Putamen (tissue), 1 donor: ENCODE results near the gene MAD2L2.
A peak's percentile ranks its signal among the peaks of the same experiment; 100 is the strongest.

ENCODE experiments used
- DNase-seq: peaks from one replicate; pipeline ENCODE4 v3.0.0-alpha.2; 2016; ENCODE audit warnings: low spot score

Gene MAD2L2

DNA sequence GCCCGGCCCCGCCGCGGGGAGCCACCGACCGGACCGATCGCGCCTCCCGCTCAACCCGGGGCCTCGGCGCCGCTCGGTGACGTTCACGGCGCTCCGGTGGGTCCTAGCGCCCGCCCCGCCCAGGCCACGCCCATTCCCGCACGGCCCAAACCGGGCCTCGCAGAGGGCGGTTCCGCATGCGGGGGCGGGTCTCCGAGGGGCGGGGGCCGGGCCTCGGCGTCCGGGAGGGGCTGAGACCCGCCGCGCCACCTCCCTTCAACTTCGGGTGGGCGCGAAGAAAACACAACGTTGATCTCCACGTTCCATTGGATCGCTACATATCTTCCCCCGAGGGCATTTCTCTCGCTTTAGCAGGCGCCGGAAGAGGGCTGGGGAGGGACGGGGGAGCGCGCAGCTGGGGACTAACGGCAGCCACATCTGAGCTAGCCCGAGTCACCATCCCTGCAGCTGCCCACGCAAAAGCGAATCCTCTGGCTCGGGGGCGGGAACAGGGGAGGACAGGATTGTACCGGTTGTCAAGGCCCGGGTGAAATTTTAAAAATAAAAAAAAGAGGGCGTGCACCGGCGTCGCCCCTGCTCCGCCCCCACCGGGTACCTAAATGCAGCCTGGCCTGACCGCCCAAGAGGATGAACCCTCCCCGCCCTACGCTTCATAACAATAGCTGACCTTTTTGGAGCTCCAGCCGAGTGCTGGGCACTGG, at the start of gene MAD2L2:
TSS of gene MAD2L2 (minus strand) at position 78 of the 701 bp plus-strand sequence. CDS start 547 bp downstream, outside the sequence.
- DNase-seq: peak; percentile 87

DNA sequence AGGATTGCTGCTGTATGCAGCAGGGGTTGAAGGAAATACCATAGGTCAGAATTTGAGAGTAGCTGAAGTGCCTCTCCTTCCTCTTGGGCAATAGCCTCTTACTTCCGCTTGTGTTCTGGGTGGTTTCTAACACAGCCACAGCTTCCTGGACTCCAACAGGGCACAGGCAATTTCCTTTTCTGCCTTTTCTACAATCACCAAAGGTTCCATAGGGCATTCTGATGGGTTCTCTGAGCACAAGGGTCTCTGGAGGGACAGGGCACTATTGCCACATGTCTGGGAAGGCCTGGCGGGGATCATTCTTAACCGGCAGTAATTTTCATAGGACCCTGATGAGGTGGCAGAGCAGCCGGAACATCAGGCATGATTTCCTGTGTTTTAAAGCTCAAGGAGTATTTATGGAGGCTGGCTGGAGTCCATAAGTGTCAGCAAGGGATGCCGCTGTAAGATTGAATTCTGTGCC, 49.5 kb upstream of the MAD2L2 start:
- peak; percentile 34 for DNase-seq

DNA sequence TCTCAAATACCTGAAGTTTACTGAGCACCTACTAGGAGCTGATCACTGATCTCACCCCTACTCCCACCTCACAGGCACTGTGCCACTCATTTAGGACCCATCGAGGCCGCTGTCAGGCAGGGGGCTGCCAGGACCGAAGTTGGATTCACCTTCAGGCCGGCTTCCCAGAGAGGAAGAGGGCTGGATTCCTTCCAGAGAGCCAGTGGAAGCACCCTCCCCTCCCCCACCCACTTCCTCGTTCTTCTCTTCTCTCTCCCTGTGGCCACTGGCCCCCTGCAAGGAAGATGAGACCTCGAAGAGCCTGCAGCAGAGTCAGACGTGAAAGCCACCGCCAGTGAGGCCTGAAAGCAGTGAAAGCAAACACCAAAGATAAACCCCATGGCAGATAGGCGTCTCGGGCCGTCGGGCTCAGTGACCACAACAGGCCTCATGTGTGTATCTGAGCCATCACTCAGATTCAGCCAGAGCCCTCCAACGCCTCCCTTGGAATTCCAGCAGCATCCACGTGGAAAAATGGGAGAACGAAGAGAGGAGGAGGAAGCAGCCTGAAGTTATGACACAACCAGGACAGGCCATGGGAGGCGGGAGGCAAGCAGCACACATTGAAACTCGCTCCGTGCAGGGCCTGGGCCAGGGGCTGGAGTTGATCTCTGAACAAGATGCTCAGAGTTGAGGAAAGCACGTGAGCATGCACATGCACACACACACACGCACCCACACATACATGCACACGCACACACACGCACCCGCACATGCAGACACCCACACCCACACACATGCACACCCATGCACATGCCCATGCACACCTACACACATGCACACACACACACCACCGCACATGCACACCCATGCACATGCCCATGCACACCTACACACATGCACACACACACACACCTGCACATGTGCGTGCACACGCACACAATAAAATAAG, 48.8 kb upstream of the MAD2L2 start:
- DNase-seq: peak; percentile 36

DNA sequence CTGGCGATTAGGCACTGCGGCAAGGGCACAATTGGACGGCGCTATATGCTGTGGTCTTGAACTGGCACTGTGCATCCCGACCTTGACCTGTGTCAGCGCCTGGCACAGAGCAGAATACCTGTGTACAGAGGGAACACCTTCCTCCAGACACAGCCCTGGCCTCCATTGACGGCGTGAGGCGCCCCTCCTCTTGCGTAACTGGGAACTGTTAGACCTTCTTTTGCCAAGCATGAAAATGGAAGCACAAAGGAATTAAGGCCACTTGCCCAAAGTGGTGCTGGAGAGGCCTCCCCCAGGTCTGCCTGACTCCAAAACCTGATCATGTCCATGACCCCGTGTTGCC, 48.2 kb upstream of the MAD2L2 start:
- no peak for DNase-seq

DNA sequence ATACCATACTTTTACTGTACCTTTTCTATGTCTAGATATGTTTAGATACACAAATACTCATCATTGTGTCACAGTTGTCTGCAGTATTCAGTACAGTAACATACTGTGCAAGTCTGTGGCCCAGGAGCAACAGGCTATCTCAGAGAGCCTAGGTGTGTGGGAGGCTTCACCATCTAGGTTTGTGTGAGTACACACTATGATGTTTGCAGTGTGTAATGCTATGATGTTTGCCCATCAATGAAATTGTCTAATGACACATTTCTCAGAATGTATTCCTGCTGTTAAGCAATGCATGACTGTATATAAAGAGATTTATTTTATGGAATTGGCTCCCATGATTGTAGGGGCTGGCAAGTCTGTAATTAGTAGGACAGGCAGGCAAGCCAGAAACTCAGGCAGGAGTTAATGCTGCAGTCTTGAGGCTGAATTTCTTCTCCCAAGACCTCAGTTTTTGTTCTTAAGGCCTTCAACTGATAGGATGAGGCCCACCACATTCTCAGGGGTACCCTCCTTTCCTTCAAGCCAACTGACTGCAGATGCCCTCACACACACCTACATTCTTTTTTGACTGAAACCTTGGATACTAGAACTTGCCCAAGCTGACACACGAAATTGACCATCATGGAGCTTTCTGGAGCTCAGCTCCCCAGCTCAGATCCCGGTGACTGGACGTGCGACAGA, 47.3 kb upstream of the MAD2L2 start:
- no peak for DNase-seq

DNA sequence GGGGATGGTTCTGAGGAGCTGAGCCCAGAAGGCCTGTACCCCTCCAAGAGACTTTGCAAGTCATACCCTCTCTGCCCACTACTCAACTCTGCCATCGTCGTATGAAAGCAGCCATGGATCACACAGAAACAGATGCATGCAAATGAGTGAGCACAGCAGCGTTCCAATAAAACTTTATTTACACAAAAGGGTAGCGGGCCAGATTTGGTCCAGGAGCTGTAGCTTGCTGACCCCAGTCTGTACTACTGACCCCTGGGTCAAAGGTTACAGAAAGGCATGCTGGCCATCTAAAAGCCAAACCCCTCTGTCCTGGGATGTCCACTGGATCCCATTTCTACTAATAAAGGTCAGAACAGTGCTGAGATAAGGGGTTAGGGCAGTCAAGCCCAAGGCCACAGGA, 46.2 kb upstream of the MAD2L2 start:
- DNase-seq: no peak

DNA sequence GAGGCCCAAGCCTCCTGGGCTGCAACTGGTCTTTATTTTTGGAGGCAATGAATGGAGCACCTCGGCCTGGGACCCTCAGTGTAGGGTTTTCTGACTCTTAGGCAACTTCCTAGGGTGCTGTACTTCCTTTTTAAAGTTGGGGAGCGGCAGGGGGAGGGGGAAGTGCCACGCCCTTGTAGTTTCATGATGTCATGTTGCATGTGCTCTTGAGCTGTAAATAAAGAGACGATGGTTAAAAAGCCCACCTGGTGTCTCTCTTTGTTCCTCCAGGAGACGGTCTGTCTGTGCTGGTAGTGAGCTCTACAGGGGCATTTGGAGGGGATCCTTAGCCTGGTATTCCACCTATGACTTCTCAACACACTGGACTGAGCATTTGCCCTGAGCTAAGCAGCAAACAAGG, 44.7 kb upstream of the MAD2L2 start:
- DNase-seq: no peak

DNA sequence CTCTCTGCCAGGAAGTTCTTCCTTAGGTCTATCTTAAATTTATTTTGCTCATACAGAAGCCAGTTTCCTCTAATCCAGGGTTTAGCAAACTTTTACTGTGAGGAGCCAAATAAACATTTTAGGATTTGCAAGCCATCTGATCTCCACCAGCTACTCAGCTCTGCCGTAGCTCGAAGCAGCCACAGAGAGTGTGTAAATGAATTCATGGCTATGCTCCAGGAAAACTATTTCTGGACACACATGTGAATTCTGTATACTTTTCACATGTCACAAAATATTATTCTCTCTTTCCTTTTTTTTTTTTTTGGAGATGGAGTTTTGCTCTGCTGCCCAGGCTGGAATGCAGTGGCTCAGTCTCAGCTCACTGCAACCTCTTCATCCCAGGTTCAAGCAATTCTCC, 41.6 kb upstream of the MAD2L2 start:
- DNase-seq: no peak

DNA sequence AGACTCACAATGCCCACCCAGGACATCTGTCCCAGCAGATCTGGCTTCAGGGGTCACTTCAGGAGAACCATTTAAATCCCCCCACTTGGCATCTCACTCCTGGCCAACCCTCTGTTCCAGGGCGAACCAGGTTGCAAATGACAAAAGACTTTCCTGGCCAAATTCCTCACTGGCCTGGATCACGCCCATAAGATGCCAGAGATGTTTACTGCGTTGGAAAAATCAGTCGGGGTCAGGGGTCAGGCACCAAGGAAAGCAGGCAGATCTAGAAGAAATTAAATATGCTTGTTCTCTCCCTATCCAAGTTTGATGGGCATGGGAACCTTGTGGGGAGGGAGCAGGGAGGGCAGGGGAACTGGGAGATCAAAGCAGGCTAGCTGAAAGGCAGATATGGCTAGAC, 40.4 kb upstream of the MAD2L2 start:
- no peak for DNase-seq

DNA sequence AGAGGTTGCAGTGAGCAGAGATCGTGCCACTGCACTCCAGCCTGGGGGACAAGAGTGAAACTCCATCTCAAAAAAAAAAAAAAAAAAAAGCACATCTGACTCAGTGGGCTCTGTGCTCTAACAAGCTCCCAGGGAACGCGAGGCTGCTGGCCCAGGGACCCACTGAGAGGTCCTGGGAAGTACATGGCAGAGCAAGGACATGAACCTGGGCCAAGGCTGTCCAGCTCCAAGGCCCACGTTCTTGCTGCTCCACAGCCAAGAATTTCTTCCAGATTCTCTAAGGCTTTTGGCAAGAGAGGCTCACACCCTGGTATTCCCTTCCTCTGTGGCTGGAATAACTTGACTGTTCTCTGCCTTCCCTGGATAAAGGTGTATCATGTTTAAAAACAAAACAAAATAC, 39.6 kb upstream of the MAD2L2 start:
- DNase-seq: no peak

DNA sequence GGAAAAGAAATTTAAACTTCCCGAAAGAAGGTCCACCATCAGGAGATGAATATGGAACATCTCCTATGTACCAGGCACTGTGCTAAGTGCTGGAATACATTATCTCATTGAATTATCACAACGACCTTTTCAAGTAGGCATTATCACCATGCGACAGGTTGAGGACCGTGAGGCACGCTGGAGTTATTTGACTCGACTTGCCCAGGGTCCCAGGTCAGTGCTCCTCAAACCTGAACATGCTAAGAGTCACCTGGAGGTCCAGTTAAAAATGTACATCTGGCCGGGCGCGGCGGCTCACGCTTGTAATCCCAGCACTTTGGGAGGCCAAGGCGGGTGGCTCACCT, 39.1 kb upstream of the MAD2L2 start:
- no peak for DNase-seq

DNA sequence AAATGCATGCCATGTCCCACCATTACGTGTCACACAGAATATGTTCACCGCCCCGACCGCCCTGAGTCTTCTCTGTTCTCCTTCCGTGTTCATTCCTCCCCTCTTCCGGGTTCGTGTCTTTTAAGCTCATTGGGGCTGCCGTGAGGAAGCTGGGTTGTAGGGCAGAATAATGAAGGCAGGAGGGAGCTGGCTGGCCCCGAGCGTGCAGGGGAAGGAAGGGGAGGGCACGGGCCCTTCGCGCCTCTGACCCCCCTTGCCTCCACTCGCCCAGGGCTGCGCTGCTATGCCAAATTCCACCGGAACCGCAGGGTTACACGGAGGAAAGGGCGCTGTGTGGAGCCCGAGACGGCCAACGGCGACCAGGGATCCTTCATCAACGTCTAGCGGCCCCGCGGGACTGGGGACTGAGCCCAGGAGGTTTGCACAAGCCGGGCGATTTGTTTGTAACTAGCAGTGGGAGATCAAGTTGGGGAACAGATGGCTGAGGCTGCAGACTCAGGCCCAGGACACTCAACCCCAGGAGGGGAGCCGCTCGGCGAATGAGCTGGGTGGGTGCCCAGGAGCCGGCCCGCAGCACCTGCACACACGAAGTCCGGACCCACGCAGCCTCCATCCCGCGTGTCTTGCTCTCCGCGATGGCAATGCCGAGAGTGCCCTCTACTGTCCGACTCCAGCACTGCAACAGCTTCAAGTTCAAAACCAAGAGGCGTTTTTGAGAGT, 38.5 kb upstream of the MAD2L2 start:
- peak; percentile 82 for DNase-seq

DNA sequence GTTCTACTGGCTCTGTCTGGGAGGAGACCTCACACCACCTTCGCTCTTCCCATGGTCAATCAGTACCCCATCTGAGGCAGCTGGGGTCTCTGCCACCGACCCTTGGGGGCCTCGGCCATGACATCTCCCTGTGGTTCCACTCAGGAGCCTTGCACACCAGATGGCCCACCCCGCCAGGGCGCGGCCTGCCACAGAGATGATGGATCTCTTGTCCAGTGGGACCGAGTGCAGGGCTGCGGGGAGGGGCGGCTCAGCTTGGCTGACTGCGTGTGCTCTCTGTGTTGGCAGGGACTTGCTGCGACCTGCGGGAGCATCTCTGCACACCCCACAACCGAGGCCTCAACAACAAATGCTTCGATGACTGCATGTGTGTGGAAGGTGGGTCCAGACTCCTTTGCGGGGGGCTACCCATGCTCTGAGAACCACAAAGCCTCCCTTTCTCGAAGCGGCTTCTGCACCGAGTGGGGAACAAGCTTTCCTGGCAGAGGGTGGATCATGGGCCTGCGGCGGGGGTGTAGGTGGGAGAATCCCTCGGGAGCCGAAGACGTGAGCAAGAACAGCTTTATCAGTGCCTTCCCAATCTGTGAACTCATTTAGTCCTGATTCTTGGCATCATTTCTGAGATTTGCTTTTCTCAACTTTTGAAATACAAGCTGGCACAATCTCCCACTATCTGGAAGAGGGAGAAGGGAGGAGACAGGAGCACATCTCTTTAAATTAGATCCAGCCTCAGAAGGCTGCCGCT, 34.1 kb upstream of the MAD2L2 start:
- no peak for DNase-seq

DNA sequence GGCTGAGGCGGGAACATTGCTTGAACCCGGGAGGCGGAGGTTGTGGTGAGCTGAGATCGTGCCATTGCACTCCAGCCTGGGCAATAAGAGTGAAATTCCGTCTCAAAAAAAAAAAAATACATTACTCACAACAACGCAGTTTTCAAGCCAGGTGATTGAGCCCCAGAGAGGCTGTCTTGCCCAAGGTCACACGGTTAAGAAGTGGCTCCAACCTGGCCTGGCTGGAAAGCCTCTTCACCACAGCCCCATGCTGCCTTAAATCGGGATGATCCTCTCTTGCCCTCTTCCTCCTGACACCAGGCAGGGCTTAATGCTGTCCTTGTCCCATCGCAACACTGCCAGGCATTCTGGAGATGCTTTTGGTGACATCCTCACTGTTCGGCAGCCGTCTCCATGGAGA, 32.1 kb upstream of the MAD2L2 start:
- DNase-seq: no peak

DNA sequence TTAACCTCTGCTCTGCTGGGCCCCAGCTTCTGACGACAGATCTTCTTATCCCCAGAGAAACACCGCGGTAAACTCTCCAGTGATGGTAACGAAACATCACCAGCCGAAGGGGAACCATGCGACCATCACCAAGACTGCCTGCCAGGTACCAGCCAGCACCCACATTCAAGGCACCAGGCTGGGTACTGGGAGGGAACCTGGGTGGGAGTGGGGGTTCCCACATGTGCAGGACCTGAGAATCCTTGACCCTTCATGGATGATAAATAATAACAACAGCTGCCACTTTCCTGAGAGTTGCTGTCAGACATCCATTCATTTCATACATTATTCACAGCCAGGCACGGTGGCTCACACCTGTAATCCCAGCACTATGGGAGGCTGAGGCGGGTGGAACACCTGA, 31.3 kb upstream of the MAD2L2 start:
- no peak for DNase-seq

DNA sequence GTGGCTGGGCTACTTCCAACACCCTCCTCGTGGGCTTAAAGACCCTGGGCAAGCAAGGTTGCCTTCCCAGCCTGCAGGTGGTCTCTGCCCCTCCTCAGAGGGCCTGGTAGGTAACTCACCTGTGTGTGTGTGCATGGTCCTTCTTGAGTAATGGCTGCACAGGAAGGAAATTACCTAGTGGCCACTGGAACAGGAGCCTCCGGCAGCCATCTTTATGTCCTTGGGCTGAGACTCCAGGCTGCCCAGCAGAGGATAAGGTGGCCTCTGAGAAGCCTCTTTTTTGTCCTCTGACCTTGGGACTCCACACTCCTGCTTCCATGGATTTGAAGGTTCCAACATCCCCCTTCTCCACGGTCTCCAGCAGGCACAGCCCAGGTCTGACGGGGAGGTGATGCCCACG, 30.5 kb upstream of the MAD2L2 start:
- no peak for DNase-seq

DNA sequence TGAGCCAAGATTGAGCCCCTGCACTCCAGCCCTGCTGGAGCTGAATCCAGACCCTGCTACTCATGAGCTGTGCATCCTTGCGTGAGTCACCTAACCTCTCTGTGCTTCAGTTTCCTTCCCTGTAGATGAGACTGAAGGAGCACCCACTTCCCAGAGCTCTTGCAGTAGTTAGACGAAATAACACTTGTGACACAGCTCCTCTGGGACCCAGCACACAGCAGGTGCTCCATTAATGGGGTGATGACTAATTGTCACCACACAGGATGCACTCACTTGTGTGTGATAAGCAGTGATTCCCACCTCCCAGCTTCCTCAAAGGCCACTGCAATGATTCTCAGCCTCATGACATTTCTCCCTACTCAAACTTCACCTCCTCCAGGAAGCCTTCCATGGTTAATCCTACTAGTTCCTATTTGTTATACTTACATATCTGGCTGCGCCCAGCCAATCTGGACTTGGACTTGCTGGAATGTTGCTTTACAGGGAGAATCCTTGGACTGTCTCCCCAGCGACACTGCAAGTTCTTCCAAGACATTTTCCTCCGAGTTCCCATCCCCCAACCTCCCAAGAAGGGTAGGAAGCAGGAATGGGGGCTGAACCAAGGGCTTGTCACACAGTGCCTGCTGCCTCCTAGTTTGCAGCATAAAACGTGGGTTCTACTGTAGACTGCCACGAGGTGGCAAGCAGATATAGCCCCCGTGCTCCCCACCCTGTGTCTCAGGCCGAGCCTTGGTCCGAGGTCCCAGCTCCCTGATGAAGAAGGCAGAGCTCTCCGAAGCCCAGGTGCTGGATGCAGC, 27.8 kb upstream of the MAD2L2 start:
- peak; percentile 41 for DNase-seq

DNA sequence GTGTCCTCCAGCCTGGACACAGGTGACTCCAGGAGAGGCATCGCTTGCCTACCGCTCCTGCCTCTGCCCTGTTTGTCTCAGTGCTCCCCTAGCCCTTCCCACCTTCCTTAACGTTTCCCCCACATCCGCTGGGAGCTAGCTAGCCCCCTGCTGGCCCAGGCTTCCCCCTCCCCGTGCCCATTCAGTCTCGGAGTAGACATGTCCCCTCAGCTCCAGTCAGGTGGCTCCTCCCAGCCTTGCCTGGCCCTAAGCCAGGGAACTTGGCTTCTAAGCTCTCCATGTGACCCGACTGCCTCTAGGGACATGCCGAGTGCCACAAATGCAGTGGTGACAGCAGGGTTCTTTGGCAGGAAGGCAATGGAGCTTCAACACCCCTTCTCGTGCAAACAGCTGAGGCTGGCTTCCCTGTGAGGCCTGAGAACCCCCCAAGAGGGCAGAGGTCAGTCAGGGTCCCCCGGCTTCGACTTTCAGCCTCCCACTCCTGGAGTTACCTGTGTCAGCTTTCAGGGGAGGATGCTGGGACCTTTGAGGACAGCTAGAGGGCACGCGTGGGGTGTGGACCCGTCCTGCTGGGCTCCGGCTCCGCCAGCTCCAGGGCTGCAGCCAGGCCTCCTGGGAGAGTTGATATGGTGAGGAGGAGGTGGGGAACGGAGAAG, 26.8 kb upstream of the MAD2L2 start:
- DNase-seq: no peak

DNA sequence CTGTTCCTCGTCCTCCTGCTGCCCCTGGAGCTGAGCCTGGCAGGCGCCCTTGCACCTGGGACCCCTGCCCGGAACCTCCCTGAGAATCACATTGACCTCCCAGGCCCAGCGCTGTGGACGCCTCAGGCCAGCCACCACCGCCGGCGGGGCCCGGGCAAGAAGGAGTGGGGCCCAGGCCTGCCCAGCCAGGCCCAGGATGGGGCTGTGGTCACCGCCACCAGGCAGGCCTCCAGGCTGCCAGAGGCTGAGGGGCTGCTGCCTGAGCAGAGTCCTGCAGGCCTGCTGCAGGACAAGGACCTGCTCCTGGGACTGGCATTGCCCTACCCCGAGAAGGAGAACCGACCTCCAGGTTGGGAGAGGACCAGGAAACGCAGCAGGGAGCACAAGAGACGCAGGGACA, 25.3 kb upstream of the MAD2L2 start:
- no peak for DNase-seq

DNA sequence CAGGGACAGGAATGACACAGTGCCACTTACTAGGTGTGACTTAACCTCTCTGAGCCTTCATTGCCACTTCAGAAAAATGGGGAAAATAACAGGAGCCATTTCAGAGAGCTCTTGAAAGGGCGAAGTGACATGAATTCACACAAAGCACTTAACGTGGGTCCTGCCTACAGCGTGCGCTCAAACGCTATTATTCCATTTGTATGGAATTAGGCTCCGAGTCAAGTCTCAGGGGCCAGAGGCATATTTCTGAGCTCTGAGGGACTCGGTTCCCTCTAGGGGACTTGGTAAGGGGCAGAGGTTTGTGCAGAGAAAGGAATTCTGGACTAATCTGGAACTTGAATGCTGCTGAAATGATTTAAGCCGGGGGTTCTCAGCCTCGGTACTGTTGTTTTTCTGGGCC, 24.6 kb upstream of the MAD2L2 start:
- no peak for DNase-seq
